HL-60 (cell line): Measurements from ENCODE around the gene PARD3.

Experiments
- POLR2AphosphoS5 ChIP-seq: IDR thresholded peaks from 2 replicates; pipeline ENCODE4 v1.6.1; 2012; ENCODE audit warnings: low read depth
- SPI1 ChIP-seq: IDR thresholded peaks from 2 replicates; pipeline ENCODE4 v1.6.1; 2012; ENCODE audit warnings: low read depth, mild to moderate bottlenecking, borderline replicate concordance
- TF ChIP-seq, protein P1 (sequence below): IDR thresholded peaks from one replicate; pipeline ENCODE4 v1.5.1; 2011; ENCODE audit warnings: low read length, control low read depth, inconsistent platforms; ENCODE audit not compliant: insufficient read depth
- TF ChIP-seq, protein P2 (sequence below): IDR thresholded peaks from 2 replicates; pipeline ENCODE4 v1.6.1; 2012; ENCODE audit warnings: low read depth; ENCODE audit not compliant: insufficient replicate concordance

GRCh38 chr10:34809796-34810195, 5.3 kb downstream of the PARD3 start:
- TF ChIP-seq, protein P1, sequence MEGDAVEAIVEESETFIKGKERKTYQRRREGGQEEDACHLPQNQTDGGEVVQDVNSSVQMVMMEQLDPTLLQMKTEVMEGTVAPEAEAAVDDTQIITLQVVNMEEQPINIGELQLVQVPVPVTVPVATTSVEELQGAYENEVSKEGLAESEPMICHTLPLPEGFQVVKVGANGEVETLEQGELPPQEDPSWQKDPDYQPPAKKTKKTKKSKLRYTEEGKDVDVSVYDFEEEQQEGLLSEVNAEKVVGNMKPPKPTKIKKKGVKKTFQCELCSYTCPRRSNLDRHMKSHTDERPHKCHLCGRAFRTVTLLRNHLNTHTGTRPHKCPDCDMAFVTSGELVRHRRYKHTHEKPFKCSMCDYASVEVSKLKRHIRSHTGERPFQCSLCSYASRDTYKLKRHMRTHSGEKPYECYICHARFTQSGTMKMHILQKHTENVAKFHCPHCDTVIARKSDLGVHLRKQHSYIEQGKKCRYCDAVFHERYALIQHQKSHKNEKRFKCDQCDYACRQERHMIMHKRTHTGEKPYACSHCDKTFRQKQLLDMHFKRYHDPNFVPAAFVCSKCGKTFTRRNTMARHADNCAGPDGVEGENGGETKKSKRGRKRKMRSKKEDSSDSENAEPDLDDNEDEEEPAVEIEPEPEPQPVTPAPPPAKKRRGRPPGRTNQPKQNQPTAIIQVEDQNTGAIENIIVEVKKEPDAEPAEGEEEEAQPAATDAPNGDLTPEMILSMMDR: no peak
- TF ChIP-seq, protein P2, sequence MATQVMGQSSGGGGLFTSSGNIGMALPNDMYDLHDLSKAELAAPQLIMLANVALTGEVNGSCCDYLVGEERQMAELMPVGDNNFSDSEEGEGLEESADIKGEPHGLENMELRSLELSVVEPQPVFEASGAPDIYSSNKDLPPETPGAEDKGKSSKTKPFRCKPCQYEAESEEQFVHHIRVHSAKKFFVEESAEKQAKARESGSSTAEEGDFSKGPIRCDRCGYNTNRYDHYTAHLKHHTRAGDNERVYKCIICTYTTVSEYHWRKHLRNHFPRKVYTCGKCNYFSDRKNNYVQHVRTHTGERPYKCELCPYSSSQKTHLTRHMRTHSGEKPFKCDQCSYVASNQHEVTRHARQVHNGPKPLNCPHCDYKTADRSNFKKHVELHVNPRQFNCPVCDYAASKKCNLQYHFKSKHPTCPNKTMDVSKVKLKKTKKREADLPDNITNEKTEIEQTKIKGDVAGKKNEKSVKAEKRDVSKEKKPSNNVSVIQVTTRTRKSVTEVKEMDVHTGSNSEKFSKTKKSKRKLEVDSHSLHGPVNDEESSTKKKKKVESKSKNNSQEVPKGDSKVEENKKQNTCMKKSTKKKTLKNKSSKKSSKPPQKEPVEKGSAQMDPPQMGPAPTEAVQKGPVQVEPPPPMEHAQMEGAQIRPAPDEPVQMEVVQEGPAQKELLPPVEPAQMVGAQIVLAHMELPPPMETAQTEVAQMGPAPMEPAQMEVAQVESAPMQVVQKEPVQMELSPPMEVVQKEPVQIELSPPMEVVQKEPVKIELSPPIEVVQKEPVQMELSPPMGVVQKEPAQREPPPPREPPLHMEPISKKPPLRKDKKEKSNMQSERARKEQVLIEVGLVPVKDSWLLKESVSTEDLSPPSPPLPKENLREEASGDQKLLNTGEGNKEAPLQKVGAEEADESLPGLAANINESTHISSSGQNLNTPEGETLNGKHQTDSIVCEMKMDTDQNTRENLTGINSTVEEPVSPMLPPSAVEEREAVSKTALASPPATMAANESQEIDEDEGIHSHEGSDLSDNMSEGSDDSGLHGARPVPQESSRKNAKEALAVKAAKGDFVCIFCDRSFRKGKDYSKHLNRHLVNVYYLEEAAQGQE: no peak
- TF ChIP-seq POLR2AphosphoS5 (no peak), SPI1 (no peak)
